H1 (cell line): ENCODE measurements around the gene SLC12A5. TPM values are rescaled to one million over a fixed set of nuclear protein-coding genes. Genes with fewer than 3 reads are reported as not detected.

Experiments used
- CTCF ChIA-PET: fragments of 300-600 bp; sonication (Branson Sonifier 250); formaldehyde crosslinking; loops from one replicate; lab custom pipeline; 2021; ENCODE audit not compliant: partially characterized antibody; lab: Charles Lee
- POLR2A ChIA-PET: fragments of 300-600 bp; sonication (Branson Sonifier 250); formaldehyde crosslinking; loops from one replicate; lab custom pipeline; 2021; ENCODE audit warnings: inconsistent platforms; ENCODE audit not compliant: partially characterized antibody; lab: Charles Lee
- DNase-seq, 2 experiments: peaks; one replicate each; pipeline versions ENCODE4 v3.0.0 to v3.0.0-alpha.2; 2010 to 2022; ENCODE audit warnings: low spot score in 2 of 2, low read depth in 1 of 2, mixed read lengths in 1 of 2
- FAIRE-seq: peaks from 2 replicates; lab custom pipeline; 2011; peaks lifted over from hg19 to GRCh38; lab: Jason Lieb, UNC
- H2AFZ ChIP-seq: 2 replicates; pipeline ENCODE4 v1.8.1; 2012; ENCODE audit warnings: low read length, inconsistent platforms
- H2AK5ac ChIP-seq: 2 replicates; pipeline ENCODE4 v1.6.1; 2013; ENCODE audit warnings: low read depth, low read length
- H2BK120ac ChIP-seq: replicated peaks from 2 replicates; pipeline ENCODE3; 2013; ENCODE audit warnings: low read depth, low read length, inconsistent platforms
- H2BK12ac ChIP-seq: 2 replicates; pipeline ENCODE4 v1.6.1; 2013; ENCODE audit warnings: low read depth, low read length
- H2BK15ac ChIP-seq: 2 replicates; pipeline ENCODE4 v1.6.1; 2013; ENCODE audit warnings: low read length
- H2BK20ac ChIP-seq: 2 replicates; pipeline ENCODE4 v1.6.1; 2013; ENCODE audit warnings: low read length
- H2BK5ac ChIP-seq: 2 replicates; pipeline ENCODE4 v1.6.1; 2013; ENCODE audit warnings: low read depth, low read length
- H3K14ac ChIP-seq: 2 replicates; pipeline ENCODE4 v1.6.1; 2013; ENCODE audit warnings: inconsistent platforms; ENCODE audit not compliant: insufficient read length
- H3K18ac ChIP-seq: 2 replicates; pipeline ENCODE4 v1.6.1; 2013; ENCODE audit warnings: low read length; ENCODE audit errors: extremely low read depth
- H3K23ac ChIP-seq: 2 replicates; pipeline ENCODE4 v1.6.1; 2013; ENCODE audit warnings: inconsistent platforms; ENCODE audit not compliant: insufficient read length
- H3K23me2 ChIP-seq: 2 replicates; pipeline ENCODE4 v1.6.1; 2013; ENCODE audit warnings: low read depth, low read length
- H3K27ac ChIP-seq: 2 replicates; pipeline ENCODE4 v1.6.1; 2011; ENCODE audit warnings: low read depth, low read length, inconsistent platforms
- H3K27me3 ChIP-seq, 4 experiments: replicated peaks in 1 of 4; 1 replicate in 1 of 4; 2 replicates in 3 of 4; pipeline versions ENCODE4 v1.6.1 to v1.8.1; 2011 to 2013; ENCODE audit warnings: low read length in 3 of 4, mild to moderate bottlenecking in 3 of 4, inconsistent platforms in 2 of 4, mixed read lengths in 2 of 4, moderate library complexity in 1 of 4; ENCODE audit not compliant: control insufficient read depth in 3 of 4, insufficient read depth in 3 of 4; ENCODE audit errors: extremely low read depth in 1 of 4
- H3K36me3 ChIP-seq, 4 experiments: 2 replicates each; pipeline versions ENCODE4 v1.6.1 to v1.8.1; 2011 to 2013; ENCODE audit warnings: mild to moderate bottlenecking in 4 of 4, low read length in 3 of 4, moderate library complexity in 2 of 4, control low read depth in 1 of 4, inconsistent platforms in 1 of 4; ENCODE audit not compliant: insufficient read depth in 4 of 4, control insufficient read depth in 2 of 4
- H3K4ac ChIP-seq: replicated peaks from 2 replicates; pipeline ENCODE3; 2013; ENCODE audit warnings: low read length, low read depth, mixed read lengths, inconsistent platforms; ENCODE audit not compliant: insufficient read length
- H3K4me1 ChIP-seq, 4 experiments: replicated peaks in 1 of 4; 1 replicate in 1 of 4; 2 replicates in 3 of 4; pipeline versions ENCODE4 v1.6.1 to v1.8.1; 2011 to 2013; ENCODE audit warnings: low read length in 3 of 4, inconsistent platforms in 2 of 4, mixed read lengths in 1 of 4; ENCODE audit not compliant: insufficient read depth in 4 of 4, control insufficient read depth in 3 of 4
- H3K4me2 ChIP-seq, 2 experiments: 2 replicates each; pipeline versions ENCODE4 v1.6.1 to v1.8.1; 2011 to 2013; ENCODE audit warnings: low read depth in 2 of 2, low read length in 2 of 2, control low read depth in 1 of 2, inconsistent platforms in 1 of 2, mild to moderate bottlenecking in 1 of 2; ENCODE audit not compliant: insufficient read depth in 1 of 2
- H3K4me3 ChIP-seq, 4 experiments: fragments of 200-600, 300-600 bp in 1 of 4; sonication (generic), shearing (Covaris generic), sonication (Bioruptor Twin) in 1 of 4; 2 replicates each; pipeline versions ENCODE4 v1.5.1 to v1.8.1; 2011 to 2016; ENCODE audit warnings: low read length in 4 of 4, low read depth in 3 of 4, control low read depth in 2 of 4, inconsistent platforms in 2 of 4, mild to moderate bottlenecking in 2 of 4, mixed read lengths in 1 of 4, moderate library complexity in 1 of 4; ENCODE audit not compliant: insufficient read depth in 2 of 4; ENCODE audit errors: extremely low read depth in 1 of 4
- H3K56ac ChIP-seq: replicated peaks from 2 replicates; pipeline ENCODE3; 2013; ENCODE audit warnings: low read depth, mild to moderate bottlenecking, mixed read lengths, low read length, inconsistent platforms; ENCODE audit not compliant: insufficient read length
- H3K79me1 ChIP-seq: 2 replicates; pipeline ENCODE4 v1.6.1; 2013; ENCODE audit warnings: low read depth, low read length, control low read depth
- H3K79me2 ChIP-seq, 2 experiments: 2 replicates each; pipeline versions ENCODE4 v1.6.1 to v1.8.1; 2012 to 2013; ENCODE audit warnings: low read length in 2 of 2, mild to moderate bottlenecking in 2 of 2, inconsistent platforms in 1 of 2; ENCODE audit not compliant: insufficient read depth in 2 of 2, control insufficient read depth in 1 of 2
- H3K9ac ChIP-seq, 4 experiments: replicated peaks in 1 of 4; 1 replicate in 1 of 4; 2 replicates in 3 of 4; pipeline versions ENCODE4 v1.6.1 to v1.8.1; 2011 to 2013; ENCODE audit warnings: low read depth in 3 of 4, low read length in 3 of 4, control low read depth in 2 of 4, mild to moderate bottlenecking in 2 of 4, moderate library complexity in 2 of 4, inconsistent platforms in 1 of 4; ENCODE audit errors: extremely low read depth in 1 of 4
- H3K9me3 ChIP-seq, 2 experiments: 2 replicates each; pipeline versions ENCODE4 v1.6.1 to v1.8.1; 2012 to 2013; ENCODE audit warnings: mild to moderate bottlenecking in 2 of 2, moderate library complexity in 2 of 2, control low read depth in 1 of 2, inconsistent platforms in 1 of 2, low read depth in 1 of 2, low read length in 1 of 2, mixed read lengths in 1 of 2; ENCODE audit not compliant: insufficient read depth in 2 of 2
- H4K20me1 ChIP-seq, 2 experiments: replicated peaks in 1 of 2; 2 replicates each; pipeline versions ENCODE3 to v1.8.1; 2011 to 2013; ENCODE audit warnings: inconsistent platforms in 2 of 2, low read length in 2 of 2, mild to moderate bottlenecking in 1 of 2; ENCODE audit not compliant: insufficient read depth in 2 of 2, control insufficient read depth in 1 of 2
- H4K5ac ChIP-seq: 2 replicates; pipeline ENCODE4 v1.6.1; 2013; ENCODE audit warnings: low read length, low read depth, mixed read lengths, inconsistent platforms; ENCODE audit not compliant: insufficient read length
- H4K8ac ChIP-seq: 2 replicates; pipeline ENCODE4 v1.8.0; 2013; ENCODE audit warnings: mild to moderate bottlenecking, moderate library complexity, low read length, inconsistent platforms; ENCODE audit not compliant: insufficient read depth; ENCODE audit errors: extremely low read depth
- H4K91ac ChIP-seq: replicated peaks from 2 replicates; pipeline ENCODE3; 2013; ENCODE audit warnings: low read length, mixed read lengths, inconsistent platforms; ENCODE audit not compliant: insufficient read length
- ATF2 ChIP-seq: IDR thresholded peaks from 2 replicates; pipeline ENCODE4 v1.6.1; 2012; ENCODE audit warnings: low read length, inconsistent platforms
- BRCA1 ChIP-seq: IDR thresholded peaks from 2 replicates; pipeline ENCODE4 v1.6.1; 2012; ENCODE audit warnings: low read depth, low read length, improper control_type of control experiment
- CBX8 ChIP-seq: fragments of 300-800, 300-1000 bp; sonication (generic); IDR thresholded peaks from 2 replicates; pipeline ENCODE4 v1.7.1; 2016; ENCODE audit warnings: low read depth, low read length, borderline replicate concordance
- CTCF ChIP-seq, 3 experiments: IDR thresholded peaks; 1 replicate in 2 of 3; 2 replicates in 1 of 3; pipeline versions ENCODE4 v1.5.1 to v1.6.1; 2011; ENCODE audit warnings: low read length in 3 of 3, mild to moderate bottlenecking in 3 of 3, inconsistent platforms in 2 of 3, low read depth in 1 of 3, moderate library complexity in 1 of 3; ENCODE audit not compliant: insufficient read depth in 1 of 3; ENCODE audit errors: control extremely low read depth in 1 of 3
- EGR1 ChIP-seq: IDR thresholded peaks from 2 replicates; pipeline ENCODE4 v1.6.1; 2011; ENCODE audit warnings: low read depth, low read length, borderline replicate concordance
- NRF1 ChIP-seq: IDR thresholded peaks from 2 replicates; pipeline ENCODE4 v1.6.1; 2011; ENCODE audit warnings: mild to moderate bottlenecking, low read depth, low read length, improper control_type of control experiment
- PHF8 ChIP-seq: fragments of 200-600 bp; sonication (generic); conservative IDR thresholded peaks from 2 replicates; pipeline ENCODE4 v1.7.1; 2012; ENCODE audit warnings: low read depth, mild to moderate bottlenecking, inconsistent platforms, low read length, moderate library complexity
- SAP30 ChIP-seq: fragments of 300-600 bp; sonication (generic); IDR thresholded peaks from 2 replicates; pipeline ENCODE4 v1.7.1; 2012; ENCODE audit warnings: low read length, moderate library complexity, mild to moderate bottlenecking, inconsistent platforms; ENCODE audit not compliant: insufficient read depth, insufficient replicate concordance
- TCF12 ChIP-seq: IDR thresholded peaks from 2 replicates; pipeline ENCODE4 v1.6.1; 2011; ENCODE audit warnings: low read depth, mild to moderate bottlenecking, low read length
- WGBS, 2 experiments: shearing (Covaris generic) in 1 of 2; methylation state at CpG; one replicate each; pipeline versions ENCODE4 v1.1.6 to v1.1.7; 2013 to 2015; ENCODE audit warnings: low lambda C conversion rate in 2 of 2, mixed read lengths in 2 of 2, inconsistent platforms in 1 of 2, low coverage in 1 of 2, missing lambda C conversion rate in 1 of 2; ENCODE audit not compliant: insufficient replicate concordance in 2 of 2, insufficient coverage in 1 of 2, insufficient read length in 1 of 2; ENCODE audit errors: extremely low coverage in 1 of 2, missing lambda C conversion rate in 1 of 2; 5-methylcytosine and 5-hydroxymethylcytosine counted together
- polyA plus RNA-seq, 7 experiments: library from polyadenylated mRNA; depleted of rRNA in 3 of 7; stranded (reverse) in 5 of 7; unstranded in 2 of 7; fragments of >200 nt in 5 of 7; fragments of 200-250 nt in 2 of 7; gene quantifications; 1 replicate in 5 of 7; 2 replicates in 1 of 7; 4 replicates in 1 of 7; pipeline versions ENCODE4 v1.2.1 to v1.2.3, GENCODE V29; 2011 to 2013; ENCODE audit warnings: missing spikeins in 2 of 7, mixed read lengths in 2 of 7
- total RNA-seq: library from RNA; stranded (reverse); fragmentation: NEBNext Ultra II Directional; extraction: Animal tissue kit (Norgen Biotek cat#: 25700); gene quantifications from 2 replicates; pipeline ENCODE4 v1.2.1, GENCODE V29; 2021

Gene SLC12A5
- total and polyA plus RNA-seq, 2 of the 8 experiments (the other 6 are each of a cell fraction or from before 2014, with no cell fraction given) = 1.9 to 7.3 TPM

- CTCF ChIA-PET = interaction anchor here (1.2 to 3.1 kb wide), 3 partner anchors 40 to 51 kb away, joined by 4 to 15 read pairs (median 7); no protein-coding TSS in a partner anchor
- no peak overlapping the region for H2AK5ac ChIP-seq
- no peak overlapping the region for H2BK20ac ChIP-seq
- H3K14ac ChIP-seq = no peak overlapping the region
- POLR2A ChIA-PET = interaction anchor here (2.3 kb wide), 1 partner anchor 10 kb away, joined by 7 read pairs; no protein-coding TSS in a partner anchor
- H2AFZ ChIP-seq = no peak overlapping the region
- H3K9me3 ChIP-seq = no peaks in the 10 kb centered on the region
- H3K79me1 ChIP-seq = no peaks in the 10 kb centered on the region
- H3K56ac ChIP-seq = no peak overlapping the region
- H3K4me2 ChIP-seq = no peak overlapping the region
- peaks cover 10 to 19% of the 10 kb centered on the region in 2 experiments for H4K20me1 ChIP-seq
- H2BK120ac ChIP-seq = no peak overlapping the region
- H3K23ac ChIP-seq = no peak overlapping the region
- H3K4me1 ChIP-seq = peaks cover 0 to 13% (median 12%) of the 10 kb centered on the region in 4 experiments; a peak in 6 of 7 replicates
- no peak overlapping the region for H2BK15ac ChIP-seq
- FAIRE-seq (no peak), DNase-seq (no peak)
- no peak overlapping the region for H2BK12ac ChIP-seq
- H3K23me2 ChIP-seq = peaks cover 10% of the 10 kb centered on the region; the same call in 1 of the 2 replicates
- H3K9ac ChIP-seq = no peak overlapping the region
- peaks cover 38 to 57% (median 49%) of the 10 kb centered on the region in 4 experiments for H3K36me3 ChIP-seq
- no peak overlapping the region for H4K5ac ChIP-seq
- no peak overlapping the region for H3K27ac ChIP-seq
- 92% methylated on average over 12 of the region's 12 CpGs; no CpG with 5 or more reads in 1 of the 2 experiments for WGBS, 2 experiments
- no peak overlapping the region for H4K91ac ChIP-seq
- no peak overlapping the region for H3K18ac ChIP-seq
- no peak overlapping the region for H4K8ac ChIP-seq
- no peaks in the 10 kb centered on the region for H3K79me2 ChIP-seq
- no peak overlapping the region for H3K4ac ChIP-seq
- H2BK5ac ChIP-seq = no peak overlapping the region
- H3K27me3 ChIP-seq = peaks cover 3 to 15% (median 10%) of the 10 kb centered on the region in 4 experiments
- no peak overlapping the region for H3K4me3 ChIP-seq
- TF ChIP-seq BRCA1 = no peak
- TF ChIP-seq EGR1 = no peak
- no peak for TF ChIP-seq PHF8
- no peak for TF ChIP-seq NRF1
- TF ChIP-seq CTCF (IDR thresholded peaks at IDR 0.05; ENCODE audit: control extremely low read depth in 1 of 3, insufficient read depth in 1 of 3, low read depth in 1 of 3, low read length in 3 of 3) = no peak
- TF ChIP-seq TCF12 = no peak
- no peak for TF ChIP-seq SAP30
- no peak for TF ChIP-seq CBX8
- TF ChIP-seq ATF2 = no peak
These were observed 33.6 kb downstream of the SLC12A5 start for GRCh38 chr20:46062621-46063020.
